Lower leg skin (tissue), 3 donors: Measurements from ENCODE around the gene DDX10.

ENCODE experiments used
- POLR2A ChIP-seq, 2 donors: fragments of 450-650 bp; IDR thresholded peaks; one replicate each; pipeline ENCODE4 v1.6.1; 2016 to 2017; ENCODE audit warnings: antibody characterized with exemption in 2 of 2, mild to moderate bottlenecking in 1 of 2, moderate library complexity in 1 of 2
- TF ChIP-seq, protein P1 (sequence below), 3 donors: fragments of 450-650 bp; IDR thresholded peaks; one replicate each; pipeline ENCODE4 v1.5.1; 2016; ENCODE audit warnings: antibody characterized with exemption in 3 of 3, mild to moderate bottlenecking in 3 of 3, moderate library complexity in 2 of 3

DNA sequence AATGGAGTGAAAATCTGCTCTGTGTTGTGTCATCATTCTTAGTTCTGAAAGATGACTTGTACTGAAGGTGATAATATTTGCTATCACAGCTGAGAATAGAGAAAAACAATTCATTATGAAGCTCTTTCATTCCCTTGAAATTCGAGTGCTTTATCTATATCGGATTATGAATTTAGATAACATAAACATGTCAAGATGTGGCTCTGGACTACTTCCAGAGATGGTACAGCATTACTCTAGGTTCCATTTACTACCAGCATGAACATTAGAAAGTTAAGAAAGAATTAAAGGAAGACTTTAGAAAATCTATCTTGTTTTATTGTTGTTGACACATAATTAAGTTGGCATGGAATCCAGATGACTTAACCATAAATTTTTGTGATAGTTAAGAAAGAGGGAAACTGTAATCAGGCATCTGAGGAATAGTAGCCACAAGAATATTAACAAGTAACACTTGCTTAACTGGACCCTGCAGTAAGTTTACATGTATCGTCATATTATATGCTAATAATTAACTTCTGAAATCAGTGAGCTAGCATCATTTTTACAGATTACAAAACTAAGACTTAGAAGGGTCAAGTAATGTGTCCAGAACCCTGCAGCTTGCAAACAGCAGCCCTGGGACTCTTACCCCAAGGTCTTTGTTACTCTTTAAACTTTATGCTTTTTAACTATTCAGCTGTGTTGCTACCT is 182.6 kb downstream of the DDX10 start:
- TF ChIP-seq, protein P1, sequence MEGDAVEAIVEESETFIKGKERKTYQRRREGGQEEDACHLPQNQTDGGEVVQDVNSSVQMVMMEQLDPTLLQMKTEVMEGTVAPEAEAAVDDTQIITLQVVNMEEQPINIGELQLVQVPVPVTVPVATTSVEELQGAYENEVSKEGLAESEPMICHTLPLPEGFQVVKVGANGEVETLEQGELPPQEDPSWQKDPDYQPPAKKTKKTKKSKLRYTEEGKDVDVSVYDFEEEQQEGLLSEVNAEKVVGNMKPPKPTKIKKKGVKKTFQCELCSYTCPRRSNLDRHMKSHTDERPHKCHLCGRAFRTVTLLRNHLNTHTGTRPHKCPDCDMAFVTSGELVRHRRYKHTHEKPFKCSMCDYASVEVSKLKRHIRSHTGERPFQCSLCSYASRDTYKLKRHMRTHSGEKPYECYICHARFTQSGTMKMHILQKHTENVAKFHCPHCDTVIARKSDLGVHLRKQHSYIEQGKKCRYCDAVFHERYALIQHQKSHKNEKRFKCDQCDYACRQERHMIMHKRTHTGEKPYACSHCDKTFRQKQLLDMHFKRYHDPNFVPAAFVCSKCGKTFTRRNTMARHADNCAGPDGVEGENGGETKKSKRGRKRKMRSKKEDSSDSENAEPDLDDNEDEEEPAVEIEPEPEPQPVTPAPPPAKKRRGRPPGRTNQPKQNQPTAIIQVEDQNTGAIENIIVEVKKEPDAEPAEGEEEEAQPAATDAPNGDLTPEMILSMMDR (IDR thresholded peaks at IDR 0.05), result no peak
- no peak for TF ChIP-seq POLR2A (IDR thresholded peaks at IDR 0.05)
